Prostate gland (tissue), 2 donors: ENCODE measurements around the gene CYTH4. TPM values are rescaled to one million over a fixed set of nuclear protein-coding genes. Genes with fewer than 3 reads are reported as not detected.
"Not testable (repeated sequence)": the region's sequence is repeated elsewhere in the genome, so short reads cannot be mapped to it uniquely, and the experiment has no call there.

Source experiments
- DNase-seq: peaks from one replicate; pipeline ENCODE4 v3.0.0-alpha.2; 2019; ENCODE audit warnings: low spot score
- H3K27ac ChIP-seq, 2 donors: fragments of 200-600 bp; sonication (generic); 2 replicates each; pipeline ENCODE4 v1.5.1; 2017 to 2019
- H3K27me3 ChIP-seq: fragments of 200-600 bp; sonication (generic); replicated peaks from 2 replicates; pipeline ENCODE4 v1.5.1; 2019; ENCODE audit not compliant: insufficient read depth
- H3K36me3 ChIP-seq, 2 donors: fragments of 200-600 bp; sonication (generic); 1 replicate in 1 of 2; 2 replicates in 1 of 2; pipeline versions ENCODE4 v1.5.1 to v1.8.1; 2017 to 2019
- H3K4me1 ChIP-seq: fragments of 200-600 bp; sonication (generic); replicated peaks from 2 replicates; pipeline ENCODE4 v1.5.1; 2019
- H3K4me3 ChIP-seq, 2 donors: fragments of 200-600 bp; sonication (generic); 2 replicates each; pipeline ENCODE4 v1.5.1; 2017 to 2019
- H3K9me3 ChIP-seq: fragments of 200-600 bp; sonication (generic); 2 replicates; pipeline ENCODE4 v1.5.1; 2017
- CTCF ChIP-seq, 4 experiments: fragments of 200-600 bp in 2 of 4; fragments of 450-650 bp in 2 of 4; sonication (generic) in 2 of 4; IDR thresholded peaks; 1 replicate in 3 of 4; 2 replicates in 1 of 4; pipeline ENCODE4 v1.5.1; 2016 to 2019; ENCODE audit warnings: antibody characterized with exemption in 4 of 4, mild to moderate bottlenecking in 2 of 4, moderate library complexity in 2 of 4
- POLR2A ChIP-seq: fragments of 450-650 bp; IDR thresholded peaks from one replicate; pipeline ENCODE4 v1.6.1; 2016; ENCODE audit warnings: antibody characterized with exemption, mild to moderate bottlenecking
- POLR2AphosphoS5 ChIP-seq: sonication (generic); formaldehyde crosslinking; IDR thresholded peaks from one replicate; pipeline ENCODE4 v1.6.1; 2017; ENCODE audit warnings: antibody characterized with exemption
- WGBS: methylation state at CpG from one replicate; pipeline ENCODE4 v1.1.5; 2018; 5-methylcytosine and 5-hydroxymethylcytosine counted together
- intact Hi-C: fragments of 100-400 bp; cut with DNase I; formaldehyde crosslinking; loops from one replicate; pipeline ENCODE4 v1.14.2; 2022
- total RNA-seq, 2 donors: library from RNA; depleted of rRNA; stranded (reverse); fragments of >200 nt; gene quantifications; one replicate each; pipeline ENCODE4 v1.1.0, GENCODE V29; 2016

Gene CYTH4
- total RNA-seq, 2 donors from 2014 or later = 4.7 to 5.5 TPM

GRCh38 chr22:37244922-37245722 is 37.2 kb upstream of the CYTH4 start:
- WGBS = 69% methylated on average over 22 of the region's 22 CpGs
- intact Hi-C loops = no loop called here
- Histone ChIP-seq H3K36me3 (no peaks in the 10 kb centered on the region), H3K9me3 (no peaks in the 10 kb centered on the region), H3K27me3 (no peaks in the 10 kb centered on the region), H3K4me3 (no peak overlapping the region), H3K4me1 (no peaks in the 10 kb centered on the region), H3K27ac (no peak overlapping the region)
- DNase-seq = no peak
- TF ChIP-seq POLR2A (no peak), CTCF (IDR thresholded peaks at IDR 0.05) (no peak), POLR2AphosphoS5 (no peak)

GRCh38 chr22:37245740-37246139 is 36.6 kb upstream of the CYTH4 start:
- DNase-seq = no peak
- Histone ChIP-seq H3K9me3 (no peaks in the 10 kb centered on the region), H3K36me3 (no peaks in the 10 kb centered on the region), H3K27ac (no peak overlapping the region), H3K4me3 (no peak overlapping the region), H3K4me1 (no peaks in the 10 kb centered on the region), H3K27me3 (no peaks in the 10 kb centered on the region)
- intact Hi-C loops = no loop called here
- no peak for TF ChIP-seq CTCF (IDR thresholded peaks at IDR 0.05)
- no peak for TF ChIP-seq POLR2AphosphoS5
- no peak for TF ChIP-seq POLR2A
- WGBS = 74% methylated on average over 6 of the region's 6 CpGs

GRCh38 chr22:37248251-37248650 is 34.1 kb upstream of the CYTH4 start:
- no peak for TF ChIP-seq CTCF (IDR thresholded peaks at IDR 0.05)
- no peak for TF ChIP-seq POLR2A
- no peak for TF ChIP-seq POLR2AphosphoS5
- Histone ChIP-seq H3K4me3 (no peak overlapping the region), H3K27ac (no peak overlapping the region), H3K9me3 (no peaks in the 10 kb centered on the region), H3K27me3 (no peaks in the 10 kb centered on the region), H3K36me3 (no peaks in the 10 kb centered on the region), H3K4me1 (no peaks in the 10 kb centered on the region)
- WGBS = 42% methylated on average over 6 of the region's 6 CpGs
- intact Hi-C loops = no loop called here
- no peak for DNase-seq

- 70% methylated on average over 12 of the region's 12 CpGs for WGBS
- Histone ChIP-seq H3K9me3 (no peaks in the 10 kb centered on the region), H3K4me3 (no peak overlapping the region), H3K27ac (no peak overlapping the region), H3K36me3 (no peaks in the 10 kb centered on the region), H3K27me3 (peaks cover 3% of the 10 kb centered on the region), H3K4me1 (no peaks in the 10 kb centered on the region)
- intact Hi-C loops = no loop called here
- TF ChIP-seq POLR2A (no peak), CTCF (IDR thresholded peaks at IDR 0.05) (no peak), POLR2AphosphoS5 (no peak)
- no peak for DNase-seq
Observed at GRCh38 chr22:37249986-37250385, 32.3 kb upstream of the CYTH4 start.

GRCh38 chr22:37251836-37252235 is 30.5 kb upstream of the CYTH4 start:
- H3K27ac ChIP-seq, intact Hi-C loops, H3K4me1 ChIP-seq, H3K36me3 ChIP-seq, H3K9me3 ChIP-seq, H3K4me3 ChIP-seq, DNase-seq: not testable (repeated sequence)
- 88% methylated on average over 8 of the region's 8 CpGs for WGBS
- H3K27me3 ChIP-seq = peaks cover 11% of the 10 kb centered on the region
